Measurements from ENCODE around the gene KIRREL1.

KIRREL1 gene

GRCh38 chr1:158067662-158068061, 74.2 kb downstream of the KIRREL1 start:
- no peak for DNase-seq (ENCODE audit: low read depth in 2 of 2, low spot score in 1 of 2)

- no peak for DNase-seq (ENCODE audit: low read depth in 2 of 2, low spot score in 1 of 2)
Measured at GRCh38 chr1:158068918-158069317, 75.5 kb downstream of the KIRREL1 start.

- DNase-seq (ENCODE audit: low read depth in 2 of 2, low spot score in 1 of 2), result no peak
Measured at GRCh38 chr1:158071138-158071537, 77.7 kb downstream of the KIRREL1 start.

GRCh38 chr1:158075078-158075477, 81.6 kb downstream of the KIRREL1 start:
- DNase-seq (ENCODE audit: low read depth in 2 of 2, low spot score in 1 of 2), result no peak

GRCh38 chr1:158076441-158076840, 83.0 kb downstream of the KIRREL1 start:
- no peak for DNase-seq (ENCODE audit: low read depth in 2 of 2, low spot score in 1 of 2)

GRCh38 chr1:158077411-158078256, 84.2 kb downstream of the KIRREL1 start:
- no peak for DNase-seq (ENCODE audit: low read depth in 2 of 2, low spot score in 1 of 2)

GRCh38 chr1:158078569-158079080, 85.2 kb downstream of the KIRREL1 start:
- no peak for DNase-seq (ENCODE audit: low read depth in 2 of 2, low spot score in 1 of 2)

GRCh38 chr1:158080066-158080465, 86.6 kb downstream of the KIRREL1 start:
- DNase-seq (ENCODE audit: low read depth in 2 of 2, low spot score in 1 of 2), result no peak

- no peak for DNase-seq (ENCODE audit: low read depth in 2 of 2, low spot score in 1 of 2)
Measured at GRCh38 chr1:158084336-158084735, 90.9 kb downstream of the KIRREL1 start.

GRCh38 chr1:158084747-158085146, 91.3 kb downstream of the KIRREL1 start:
- DNase-seq (ENCODE audit: low read depth in 2 of 2, low spot score in 1 of 2), result no peak

GRCh38 chr1:158087320-158087927, 94.0 kb downstream of the KIRREL1 start:
- DNase-seq (ENCODE audit: low read depth in 2 of 2, low spot score in 1 of 2), result no peak

GRCh38 chr1:158089476-158089875, 96.0 kb downstream of the KIRREL1 start:
- no peak for DNase-seq (ENCODE audit: low read depth in 2 of 2, low spot score in 1 of 2)

GRCh38 chr1:158089925-158090637, 96.6 kb downstream of the KIRREL1 start:
- DNase-seq (ENCODE audit: low read depth in 2 of 2, low spot score in 1 of 2), result no peak

GRCh38 chr1:158093376-158093775, 99.9 kb downstream of the KIRREL1 start:
- DNase-seq (ENCODE audit: low read depth in 2 of 2, low spot score in 1 of 2), result no peak

- DNase-seq (ENCODE audit: low read depth in 2 of 2, low spot score in 1 of 2), result no peak
Measured at GRCh38 chr1:158094571-158094970, 101.1 kb downstream of the KIRREL1 start.

- DNase-seq (ENCODE audit: low read depth in 2 of 2, low spot score in 1 of 2), result no peak
Measured at GRCh38 chr1:158095737-158096335, 102.4 kb downstream of the KIRREL1 start.

- DNase-seq (ENCODE audit: low read depth in 2 of 2, low spot score in 1 of 2), result no peak
Measured at GRCh38 chr1:158098256-158098655, 104.8 kb downstream of the KIRREL1 start.

GRCh38 chr1:158099185-158099584, 105.7 kb downstream of the KIRREL1 start:
- DNase-seq (ENCODE audit: low read depth in 2 of 2, low spot score in 1 of 2), result no peak

GRCh38 chr1:158100498-158100897, 107.1 kb downstream of the KIRREL1 start:
- DNase-seq (ENCODE audit: low read depth in 2 of 2, low spot score in 1 of 2), result no peak

GRCh38 chr1:158101455-158101854, 108.0 kb downstream of the KIRREL1 start:
- DNase-seq (ENCODE audit: low read depth in 2 of 2, low spot score in 1 of 2), result no peak

- DNase-seq (ENCODE audit: low read depth in 2 of 2, low spot score in 1 of 2), result no peak
Measured at GRCh38 chr1:158101927-158102326, 108.5 kb downstream of the KIRREL1 start.
